BLaER1 (cell line): Measurements from ENCODE around the gene SDK2.
A peak's percentile ranks its signal among the peaks of the same experiment; 100 is the strongest.

Experiments used
- H3K27ac ChIP-seq: shearing (Covaris generic); formaldehyde crosslinking; 2 replicates; pipeline ENCODE4 v1.8.1; 2022
- H3K27me3 ChIP-seq: shearing (Covaris generic); formaldehyde crosslinking; 2 replicates; pipeline ENCODE4 v1.8.1; 2022
- H3K36me3 ChIP-seq: shearing (Covaris generic); formaldehyde crosslinking; 2 replicates; pipeline ENCODE4 v1.8.1; 2022
- H3K4me1 ChIP-seq: shearing (Covaris generic); formaldehyde crosslinking; 2 replicates; pipeline ENCODE4 v1.8.1; 2022
- H3K4me2 ChIP-seq: shearing (Covaris generic); formaldehyde crosslinking; 2 replicates; pipeline ENCODE4 v1.8.1; 2022
- H3K4me3 ChIP-seq: shearing (Covaris generic); formaldehyde crosslinking; 2 replicates; pipeline ENCODE4 v1.8.1; 2022
- H3K9ac ChIP-seq: shearing (Covaris generic); formaldehyde crosslinking; 2 replicates; pipeline ENCODE4 v1.8.1; 2022
- H3K9me3 ChIP-seq: shearing (Covaris generic); formaldehyde crosslinking; 2 replicates; pipeline ENCODE4 v1.8.1; 2022
- H4K20me1 ChIP-seq: shearing (Covaris generic); formaldehyde crosslinking; 2 replicates; pipeline ENCODE4 v1.8.1; 2022
- Cebpa-rat ChIP-seq: shearing (Covaris generic); IDR thresholded peaks from 2 replicates; pipeline ENCODE4 v1.8.1; 2022

Gene SDK2

DNA sequence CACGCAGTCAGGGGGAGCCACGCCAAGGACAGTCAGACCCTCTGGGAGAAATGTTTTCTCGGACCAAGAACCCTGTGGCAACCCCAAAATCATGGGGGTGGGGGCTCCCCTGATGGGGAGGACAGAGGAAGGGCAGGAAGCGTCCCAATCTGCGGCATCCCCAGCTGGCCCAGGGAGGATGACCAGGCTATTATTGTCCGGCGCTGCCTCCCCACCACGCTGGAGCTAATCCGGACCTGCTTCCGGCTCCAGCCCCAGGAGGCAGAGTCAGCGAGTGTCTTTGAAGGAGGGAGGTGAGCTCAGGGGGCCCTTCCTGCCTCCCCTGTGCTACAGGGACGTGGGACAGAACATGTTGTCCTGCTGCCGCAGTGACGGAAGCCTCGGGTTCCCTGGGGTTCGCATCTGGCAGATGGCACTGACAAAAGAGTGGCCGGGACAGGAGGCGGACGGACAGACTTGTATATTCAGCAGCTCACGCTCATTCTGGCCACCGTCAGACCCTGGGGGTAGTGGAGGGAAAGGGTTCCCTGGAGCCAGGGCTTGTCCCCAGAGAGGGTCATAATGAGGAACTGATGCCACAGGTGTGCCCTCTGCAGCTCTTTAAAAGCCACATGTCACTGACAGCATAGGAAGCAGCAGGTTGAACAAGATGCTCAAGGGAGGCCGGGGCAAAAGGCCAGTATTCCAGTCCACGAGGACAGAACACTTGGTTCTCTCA is 278.2 kb downstream of the SDK2 start:
- Histone ChIP-seq H3K9me3 (no peaks in the 10 kb centered on the region), H3K4me1 (peaks cover 49% of the 10 kb centered on the region), H3K9ac (peak overlapping the region; percentile 44; the same call in 1 of the 2 replicates), H4K20me1 (no peaks in the 10 kb centered on the region), H3K4me2 (peak overlapping the region; percentile 83), H3K27me3 (no peaks in the 10 kb centered on the region), H3K36me3 (peaks cover 18% of the 10 kb centered on the region; the same call in 1 of the 2 replicates), H3K4me3 (no peak overlapping the region), H3K27ac (peak overlapping the region; percentile 40)
- TF ChIP-seq Cebpa-rat, result no peak

DNA sequence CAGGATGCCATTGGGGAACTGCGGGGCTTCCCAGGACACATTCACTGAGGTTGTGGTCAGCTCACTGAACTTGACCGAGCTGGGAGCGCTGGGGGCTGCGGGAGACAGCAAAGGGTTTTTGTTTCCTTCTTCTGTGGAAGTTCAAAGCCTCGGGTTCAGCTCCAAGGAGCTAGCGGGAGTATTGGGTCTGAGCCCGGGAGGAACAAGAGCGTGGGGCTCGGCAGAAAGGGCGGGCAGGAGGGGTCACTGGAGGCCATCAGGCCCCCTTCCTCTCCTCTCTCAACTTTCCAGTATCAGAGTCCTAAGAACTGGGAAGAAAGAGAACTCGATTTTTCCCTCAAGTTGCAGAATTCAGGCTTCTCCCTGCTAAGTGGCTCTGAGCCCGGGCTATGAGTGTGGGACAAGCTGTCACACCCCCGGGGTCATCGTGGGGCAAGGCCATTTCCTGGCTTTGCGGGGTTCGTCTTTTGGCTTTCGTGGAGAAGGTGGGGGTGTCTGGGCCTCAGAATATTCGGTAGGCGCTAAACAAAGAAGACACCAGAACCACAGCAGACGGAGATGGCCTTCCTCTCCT is 278.9 kb downstream of the SDK2 start:
- no peaks in the 10 kb centered on the region for H3K9me3 ChIP-seq
- no peak overlapping the region for H3K4me3 ChIP-seq
- H3K4me1 ChIP-seq, result peaks cover 43% of the 10 kb centered on the region
- H3K27ac ChIP-seq, result peak overlapping the region; percentile 40
- TF ChIP-seq Cebpa-rat, result no peak
- H3K4me2 ChIP-seq, result peak overlapping the region; percentile 83
- H3K27me3 ChIP-seq, result no peaks in the 10 kb centered on the region
- H4K20me1 ChIP-seq, result no peaks in the 10 kb centered on the region
- peaks cover 18% of the 10 kb centered on the region; the same call in 1 of the 2 replicates for H3K36me3 ChIP-seq
- 0 out of 2 replicates have a peak overlapping the region, but pooled peaks have one; percentile 44 for H3K9ac ChIP-seq

DNA sequence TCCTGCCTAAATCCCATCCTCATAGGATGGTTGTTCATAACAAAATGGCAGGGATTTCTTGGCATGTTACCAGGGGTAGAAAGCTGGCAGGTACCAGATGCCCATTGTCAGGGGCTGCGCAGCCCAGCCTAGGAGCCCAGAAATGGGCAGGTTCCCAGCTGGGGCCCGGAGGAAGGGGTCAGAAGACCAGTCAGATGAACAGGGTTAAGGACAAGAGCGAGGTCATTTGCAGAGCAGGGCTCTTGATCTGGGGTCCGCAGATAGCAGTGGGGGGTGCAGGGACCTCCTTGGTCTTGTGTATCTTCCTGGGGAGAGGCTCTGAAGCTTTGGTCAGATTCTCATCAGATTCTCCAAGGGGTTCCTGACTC is 280.1 kb downstream of the SDK2 start:
- no peak overlapping the region for H3K4me3 ChIP-seq
- no peak for TF ChIP-seq Cebpa-rat
- H4K20me1 ChIP-seq, result no peaks in the 10 kb centered on the region
- peaks cover 30% of the 10 kb centered on the region for H3K4me1 ChIP-seq
- H3K4me2 ChIP-seq, result no peak overlapping the region
- H3K27ac ChIP-seq, result no peak overlapping the region
- H3K27me3 ChIP-seq, result no peaks in the 10 kb centered on the region
- H3K9me3 ChIP-seq, result no peaks in the 10 kb centered on the region
- H3K36me3 ChIP-seq, result peaks cover 18% of the 10 kb centered on the region; the same call in 1 of the 2 replicates
- no peak overlapping the region for H3K9ac ChIP-seq

DNA sequence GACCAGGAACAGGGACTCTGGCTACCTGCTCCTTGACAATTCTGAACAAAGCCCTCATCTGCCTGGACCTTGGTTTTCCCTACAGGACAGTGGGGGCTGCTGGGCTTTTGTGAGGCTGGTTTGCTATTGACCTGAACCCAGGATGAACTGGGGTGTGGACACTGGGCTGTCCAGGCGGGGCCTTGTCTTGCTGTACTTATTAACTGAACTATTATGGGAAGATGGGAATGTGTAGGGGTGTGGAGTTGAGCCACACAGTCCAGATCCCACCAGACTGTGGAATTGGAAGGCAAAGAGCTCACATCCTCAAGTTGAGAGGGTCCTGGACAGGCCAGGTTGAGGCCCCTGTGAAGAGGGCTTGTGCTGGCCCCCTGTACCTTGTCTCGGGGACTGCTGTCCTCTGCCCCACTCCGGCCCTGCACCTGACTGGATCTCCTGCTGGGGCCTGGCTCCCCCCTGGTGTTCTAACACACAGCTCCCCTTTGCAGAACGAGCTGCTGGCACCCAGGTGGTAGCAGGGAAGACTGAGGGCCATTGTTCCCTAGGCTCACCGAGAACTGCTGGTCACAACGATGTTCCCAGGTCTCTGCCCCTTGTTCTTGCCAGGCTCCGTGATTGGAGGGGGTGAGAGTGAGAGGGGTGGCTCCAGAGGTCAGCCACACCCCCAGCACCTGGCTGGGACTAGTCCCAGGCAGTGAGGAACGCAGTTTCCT is 280.6 kb downstream of the SDK2 start:
- Histone ChIP-seq H3K9me3 (no peaks in the 10 kb centered on the region), H3K4me3 (no peak overlapping the region), H3K36me3 (peaks cover 18% of the 10 kb centered on the region; the same call in 1 of the 2 replicates), H3K27me3 (no peaks in the 10 kb centered on the region), H3K9ac (no peak overlapping the region), H4K20me1 (no peaks in the 10 kb centered on the region), H3K4me1 (peaks cover 26% of the 10 kb centered on the region), H3K4me2 (no peak overlapping the region), H3K27ac (no peak overlapping the region)
- TF ChIP-seq Cebpa-rat, result no peak

DNA sequence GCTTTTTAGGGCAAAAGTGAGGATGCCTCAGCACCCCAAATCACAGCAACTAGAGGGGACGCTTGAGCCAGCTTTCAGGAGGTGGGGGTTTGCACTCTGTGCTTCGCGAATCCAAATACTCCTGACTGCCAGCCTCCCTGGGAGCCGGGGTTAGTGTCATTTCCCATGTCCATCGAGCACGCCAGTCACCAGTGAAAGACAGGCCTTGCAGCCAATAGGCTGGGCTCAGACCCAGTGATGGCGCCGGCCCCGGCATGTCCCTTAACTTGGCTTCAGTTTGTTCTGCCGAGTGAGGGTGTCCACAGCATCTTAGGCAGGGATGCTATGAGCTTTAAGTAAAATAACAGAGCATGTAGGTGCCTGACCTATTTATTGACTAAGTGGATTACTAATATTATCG is 281.5 kb downstream of the SDK2 start:
- no peak overlapping the region for H3K27ac ChIP-seq
- peaks cover 24% of the 10 kb centered on the region; the same call in 1 of the 2 replicates for H3K36me3 ChIP-seq
- H3K4me3 ChIP-seq, result no peak overlapping the region
- H3K27me3 ChIP-seq, result no peaks in the 10 kb centered on the region
- H3K9me3 ChIP-seq, result no peaks in the 10 kb centered on the region
- TF ChIP-seq Cebpa-rat, result no peak
- peaks cover 20% of the 10 kb centered on the region for H3K4me1 ChIP-seq
- no peak overlapping the region for H3K4me2 ChIP-seq
- no peak overlapping the region for H3K9ac ChIP-seq
- no peaks in the 10 kb centered on the region for H4K20me1 ChIP-seq

DNA sequence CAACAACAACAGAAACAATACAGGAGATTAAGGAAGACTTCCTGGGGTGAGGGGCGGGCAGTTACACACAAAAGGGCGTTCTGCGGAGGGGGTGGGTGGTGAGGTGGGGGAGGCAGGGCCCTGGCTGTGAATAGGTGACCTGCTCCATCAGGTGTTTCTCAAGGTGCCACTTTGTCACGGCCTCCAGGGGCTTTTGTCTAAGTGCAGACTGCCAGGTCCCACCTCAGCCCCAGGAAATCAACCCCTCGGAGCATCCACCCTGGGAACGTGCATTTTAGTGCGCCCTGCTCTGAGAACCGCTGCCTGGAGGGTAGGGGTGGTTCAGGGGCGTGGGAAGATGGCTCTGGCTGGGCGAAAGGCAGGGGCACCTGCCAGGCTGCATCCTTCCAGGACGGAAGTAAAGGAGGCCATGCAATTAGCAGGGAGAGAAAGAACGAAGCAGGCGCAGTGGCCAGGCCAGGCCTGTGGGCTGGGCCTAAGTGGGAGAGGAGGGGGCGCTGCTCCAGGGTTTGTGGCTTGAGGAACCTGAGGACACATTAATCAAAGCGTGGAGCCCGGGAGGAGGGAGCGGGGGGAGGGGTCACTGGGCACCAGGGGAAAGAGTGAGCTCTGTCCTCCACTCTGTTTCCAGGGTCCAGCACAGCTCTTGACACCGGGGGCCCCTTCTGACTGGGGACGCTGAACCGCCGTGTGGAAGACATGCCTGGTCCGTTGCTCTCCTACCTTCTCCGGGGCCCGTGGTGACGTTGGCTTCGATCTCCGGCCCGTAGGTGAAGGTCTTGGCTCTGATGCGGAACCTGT is 283.1 kb downstream of the SDK2 start:
- Histone ChIP-seq H3K9me3 (no peaks in the 10 kb centered on the region), H3K27ac (no peak overlapping the region), H4K20me1 (no peaks in the 10 kb centered on the region), H3K4me3 (no peak overlapping the region), H3K27me3 (no peaks in the 10 kb centered on the region), H3K9ac (no peak overlapping the region), H3K4me2 (no peak overlapping the region), H3K36me3 (peaks cover 28% of the 10 kb centered on the region; the same call in 1 of the 2 replicates), H3K4me1 (peaks cover 12% of the 10 kb centered on the region)
- no peak for TF ChIP-seq Cebpa-rat

DNA sequence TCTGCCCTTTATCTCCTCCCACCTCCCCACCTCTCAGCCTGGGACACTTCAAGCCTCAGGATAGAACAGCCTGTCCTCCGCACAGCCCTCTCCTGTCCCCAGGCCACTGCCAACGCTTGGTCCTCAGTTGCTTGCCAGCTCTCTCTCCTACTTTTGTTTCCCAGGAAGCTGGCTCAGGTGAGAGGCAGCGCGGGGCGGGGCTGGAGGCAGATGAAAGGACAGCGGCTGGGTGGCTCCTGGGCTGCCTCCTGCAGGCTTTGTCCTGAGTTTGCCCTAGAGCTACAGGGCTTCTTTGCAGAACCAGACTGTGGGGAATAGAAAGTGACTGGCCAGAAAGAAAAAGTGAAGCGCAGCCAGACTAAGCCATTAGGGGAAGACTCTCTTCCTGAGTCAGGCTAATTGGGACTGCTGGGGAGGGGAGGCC is 284.2 kb downstream of the SDK2 start:
- H3K9ac ChIP-seq, result no peak overlapping the region
- no peaks in the 10 kb centered on the region for H3K27me3 ChIP-seq
- peaks cover 31% of the 10 kb centered on the region; the same call in 1 of the 2 replicates for H3K36me3 ChIP-seq
- no peak overlapping the region for H3K4me2 ChIP-seq
- no peak overlapping the region for H3K4me3 ChIP-seq
- 0 out of 2 replicates have a peak, but pooled peaks cover under 1% of the 10 kb centered on the region for H3K4me1 ChIP-seq
- H3K27ac ChIP-seq, result no peak overlapping the region
- no peaks in the 10 kb centered on the region for H4K20me1 ChIP-seq
- H3K9me3 ChIP-seq, result no peaks in the 10 kb centered on the region
- no peak for TF ChIP-seq Cebpa-rat

DNA sequence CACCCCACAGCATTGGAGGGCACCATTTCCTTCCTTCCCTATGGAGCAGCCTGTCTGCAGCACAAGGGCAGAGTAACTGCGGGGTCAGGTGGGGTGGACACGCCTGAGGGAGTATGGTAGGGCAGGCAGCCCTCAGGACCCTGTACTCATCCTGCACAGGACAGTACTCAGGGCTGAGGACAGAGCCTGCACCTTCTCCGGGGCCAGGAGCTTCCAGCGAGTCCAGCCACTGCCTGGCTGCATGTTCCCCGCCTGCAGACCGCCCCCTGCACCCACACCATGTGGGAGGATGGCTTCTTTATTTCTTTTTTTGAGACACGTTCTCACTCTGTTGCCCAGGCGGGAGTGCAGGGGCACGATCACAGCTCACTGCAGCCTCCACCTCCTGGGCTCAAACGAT is 284.9 kb downstream of the SDK2 start:
- Histone ChIP-seq H3K27ac (no peak overlapping the region), H3K27me3 (no peaks in the 10 kb centered on the region), H3K4me3 (no peak overlapping the region), H3K9ac (no peak overlapping the region), H4K20me1 (no peaks in the 10 kb centered on the region), H3K36me3 (peaks cover 34% of the 10 kb centered on the region; the same call in 1 of the 2 replicates), H3K4me1 (0 out of 2 replicates have a peak, but pooled peaks cover under 1% of the 10 kb centered on the region), H3K4me2 (no peak overlapping the region), H3K9me3 (no peaks in the 10 kb centered on the region)
- TF ChIP-seq Cebpa-rat, result no peak

DNA sequence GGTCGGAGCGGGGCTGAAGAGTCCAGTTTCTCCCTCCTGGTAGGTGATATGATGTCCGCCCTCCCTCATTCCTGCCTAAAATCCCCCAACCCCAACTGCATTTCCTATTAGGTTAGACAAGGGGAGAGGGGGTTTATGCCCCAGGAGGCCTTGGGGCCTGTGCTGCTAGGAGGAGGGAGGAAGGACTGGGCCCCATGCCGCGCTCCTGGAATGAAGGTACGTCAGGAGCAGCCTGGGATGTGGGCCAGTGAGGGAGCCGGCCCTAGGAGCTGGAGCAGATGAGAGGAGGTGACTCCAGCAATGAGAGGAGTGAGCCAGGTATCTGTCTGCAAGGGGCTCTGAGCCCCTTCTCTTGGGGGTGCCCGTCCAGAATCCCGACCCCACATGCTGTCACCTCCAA is 285.6 kb downstream of the SDK2 start:
- H4K20me1 ChIP-seq, result no peaks in the 10 kb centered on the region
- H3K4me2 ChIP-seq, result no peak overlapping the region
- no peak for TF ChIP-seq Cebpa-rat
- no peak overlapping the region for H3K9ac ChIP-seq
- no peak overlapping the region for H3K4me3 ChIP-seq
- H3K27ac ChIP-seq, result no peak overlapping the region
- H3K9me3 ChIP-seq, result no peaks in the 10 kb centered on the region
- peaks cover 29% of the 10 kb centered on the region; the same call in 1 of the 2 replicates for H3K36me3 ChIP-seq
- H3K27me3 ChIP-seq, result no peaks in the 10 kb centered on the region
- H3K4me1 ChIP-seq, result 0 out of 2 replicates have a peak, but pooled peaks cover 4% of the 10 kb centered on the region
